Measurements from ENCODE around the gene HES4. TPM values are rescaled to one million over a fixed set of nuclear protein-coding genes. Genes with fewer than 3 reads are reported as not detected.

Gene HES4
- total and polyA plus RNA-seq, 2 of the 13 experiments (the other 11 are each of a cell fraction or from before 2014, with no cell fraction given), result 8.8 to 10.6 TPM

- no peak for TF ChIP-seq YY1 (IDR thresholded peaks at IDR 0.05; ENCODE audit: insufficient read depth, insufficient replicate concordance, low read depth, low read length)
- TF ChIP-seq ZNF878 (CRISPR knock-in tag; IDR thresholded peaks at IDR 0.05), result no peak
- no peak for TF ChIP-seq DZIP1 (CRISPR knock-in tag; IDR thresholded peaks at IDR 0.05)
- TF ChIP-seq NFYC (CRISPR knock-in tag; IDR thresholded peaks at IDR 0.05), result no peak
- no peak for TF ChIP-seq MYPOP (CRISPR knock-in tag; IDR thresholded peaks at IDR 0.05)
- TF ChIP-seq CHD2 (IDR thresholded peaks at IDR 0.05; ENCODE audit: low read depth, low read length), result no peak
- TF ChIP-seq ZC3H13 (CRISPR knock-in tag; IDR thresholded peaks at IDR 0.05), result no peak
- TF ChIP-seq PRMT3 (CRISPR knock-in tag; IDR thresholded peaks at IDR 0.05; ENCODE audit: borderline replicate concordance, low read depth), result no peak
- TF ChIP-seq, protein P1, sequence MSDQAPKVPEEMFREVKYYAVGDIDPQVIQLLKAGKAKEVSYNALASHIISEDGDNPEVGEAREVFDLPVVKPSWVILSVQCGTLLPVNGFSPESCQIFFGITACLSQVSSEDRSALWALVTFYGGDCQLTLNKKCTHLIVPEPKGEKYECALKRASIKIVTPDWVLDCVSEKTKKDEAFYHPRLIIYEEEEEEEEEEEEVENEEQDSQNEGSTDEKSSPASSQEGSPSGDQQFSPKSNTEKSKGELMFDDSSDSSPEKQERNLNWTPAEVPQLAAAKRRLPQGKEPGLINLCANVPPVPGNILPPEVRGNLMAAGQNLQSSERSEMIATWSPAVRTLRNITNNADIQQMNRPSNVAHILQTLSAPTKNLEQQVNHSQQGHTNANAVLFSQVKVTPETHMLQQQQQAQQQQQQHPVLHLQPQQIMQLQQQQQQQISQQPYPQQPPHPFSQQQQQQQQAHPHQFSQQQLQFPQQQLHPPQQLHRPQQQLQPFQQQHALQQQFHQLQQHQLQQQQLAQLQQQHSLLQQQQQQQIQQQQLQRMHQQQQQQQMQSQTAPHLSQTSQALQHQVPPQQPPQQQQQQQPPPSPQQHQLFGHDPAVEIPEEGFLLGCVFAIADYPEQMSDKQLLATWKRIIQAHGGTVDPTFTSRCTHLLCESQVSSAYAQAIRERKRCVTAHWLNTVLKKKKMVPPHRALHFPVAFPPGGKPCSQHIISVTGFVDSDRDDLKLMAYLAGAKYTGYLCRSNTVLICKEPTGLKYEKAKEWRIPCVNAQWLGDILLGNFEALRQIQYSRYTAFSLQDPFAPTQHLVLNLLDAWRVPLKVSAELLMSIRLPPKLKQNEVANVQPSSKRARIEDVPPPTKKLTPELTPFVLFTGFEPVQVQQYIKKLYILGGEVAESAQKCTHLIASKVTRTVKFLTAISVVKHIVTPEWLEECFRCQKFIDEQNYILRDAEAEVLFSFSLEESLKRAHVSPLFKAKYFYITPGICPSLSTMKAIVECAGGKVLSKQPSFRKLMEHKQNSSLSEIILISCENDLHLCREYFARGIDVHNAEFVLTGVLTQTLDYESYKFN (CRISPR knock-in tag; conservative IDR thresholded peaks at IDR 0.05), result no peak
- no peak for TF ChIP-seq ATF5 (CRISPR knock-in tag; IDR thresholded peaks at IDR 0.05; ENCODE audit: low read depth)
- no peak for TF ChIP-seq KLF6 (CRISPR knock-in tag; IDR thresholded peaks at IDR 0.05)
- no peak for TF ChIP-seq PRPF4 (IDR thresholded peaks at IDR 0.05; ENCODE audit: low read depth, low read length, poor library complexity, severe bottlenecking)
- no peak for TF ChIP-seq RNF2 (conservative IDR thresholded peaks at IDR 0.05; ENCODE audit: low read depth)
- TF ChIP-seq MTA3 (CRISPR knock-in tag; IDR thresholded peaks at IDR 0.05), result no peak
- TF ChIP-seq PHB2 (IDR thresholded peaks at IDR 0.05; ENCODE audit: partially characterized antibody), result no peak
- TF ChIP-seq GRHL1 (CRISPR knock-in tag; conservative IDR thresholded peaks at IDR 0.05), result no peak
- TF ChIP-seq ZNF556 (CRISPR knock-in tag; IDR thresholded peaks at IDR 0.05; ENCODE audit: borderline replicate concordance), result no peak; the same call in 1 of the 2 replicates
- no peak for TF ChIP-seq GTF2F1 (IDR thresholded peaks at IDR 0.05; ENCODE audit: low read length)
Observed at GRCh38 chr1:975896-976683, 23.8 kb downstream of the HES4 start (continued).

Data from HepG2 (cell line).